ENCODE results near the gene PTEN. TPM values are rescaled to one million over a fixed set of nuclear protein-coding genes. Genes with fewer than 3 reads are reported as not detected.
"Not testable (repeated sequence)": the region's sequence is repeated elsewhere in the genome, so short reads cannot be mapped to it uniquely, and the experiment has no call there.

The PTEN gene
- total and polyA plus RNA-seq, 7 donors, result 27.0 to 180 (median 80.0) TPM

- Histone ChIP-seq H3K27ac (no peak overlapping the region), H3K4me3 (no peak overlapping the region), H3K36me3 (peaks cover 0 to 7% (median 0%) of the 10 kb centered on the region in 4 donors), H3K27me3 (no peaks in the 10 kb centered on the region), H3K4me1 (peaks cover 0 to 58% (median 39%) of the 10 kb centered on the region in 4 donors), H3K9me3 (no peaks in the 10 kb centered on the region)
- intact Hi-C loops (cut with DNase I), result no loop called here
- TF ChIP-seq POLR2AphosphoS5 (IDR thresholded peaks at IDR 0.05) (no peak), CTCF (IDR thresholded peaks at IDR 0.05) (no peak), EP300 (IDR thresholded peaks at IDR 0.05) (no peak), POLR2A (IDR thresholded peaks at IDR 0.05) (no peak)
- WGBS, 2 donors, result 80 to 90% methylated on average over 9 of the region's 9 CpGs
- DNase-seq, result no peak
These were observed 15.4 kb downstream of the PTEN start for GRCh38 chr10:87878664-87879459.

- Histone ChIP-seq H3K27me3 (no peaks in the 10 kb centered on the region), H3K9me3 (no peaks in the 10 kb centered on the region), H3K27ac (no peak overlapping the region), H3K36me3 (peaks cover 0 to 7% (median 0%) of the 10 kb centered on the region in 4 donors), H3K4me3 (no peak overlapping the region), H3K4me1 (peaks cover 0 to 44% (median 25%) of the 10 kb centered on the region in 4 donors)
- no peak for DNase-seq
- TF ChIP-seq CTCF (IDR thresholded peaks at IDR 0.05), result no peak
- TF ChIP-seq POLR2A (IDR thresholded peaks at IDR 0.05), result no peak
- no peak for TF ChIP-seq EP300 (IDR thresholded peaks at IDR 0.05)
- no peak for TF ChIP-seq POLR2AphosphoS5 (IDR thresholded peaks at IDR 0.05)
- intact Hi-C loops (cut with DNase I), result no loop called here
These were observed 16.9 kb downstream of the PTEN start for GRCh38 chr10:87880336-87880735.

GRCh38 chr10:87881373-87882059 is 18.1 kb downstream of the PTEN start:
- intact Hi-C loops (cut with DNase I); H3K27me3 ChIP-seq; H3K4me3 ChIP-seq; H3K27ac ChIP-seq; H3K9me3 ChIP-seq; DNase-seq: not testable (repeated sequence)
- Histone ChIP-seq H3K4me1 (peaks cover 0 to 32% (median 20%) of the 10 kb centered on the region in 4 donors), H3K36me3 (peaks cover 0 to 10% (median 0%) of the 10 kb centered on the region in 4 donors)
- WGBS, 2 donors, result 95 to 96% methylated on average over 5 of the region's 5 CpGs

DNA sequence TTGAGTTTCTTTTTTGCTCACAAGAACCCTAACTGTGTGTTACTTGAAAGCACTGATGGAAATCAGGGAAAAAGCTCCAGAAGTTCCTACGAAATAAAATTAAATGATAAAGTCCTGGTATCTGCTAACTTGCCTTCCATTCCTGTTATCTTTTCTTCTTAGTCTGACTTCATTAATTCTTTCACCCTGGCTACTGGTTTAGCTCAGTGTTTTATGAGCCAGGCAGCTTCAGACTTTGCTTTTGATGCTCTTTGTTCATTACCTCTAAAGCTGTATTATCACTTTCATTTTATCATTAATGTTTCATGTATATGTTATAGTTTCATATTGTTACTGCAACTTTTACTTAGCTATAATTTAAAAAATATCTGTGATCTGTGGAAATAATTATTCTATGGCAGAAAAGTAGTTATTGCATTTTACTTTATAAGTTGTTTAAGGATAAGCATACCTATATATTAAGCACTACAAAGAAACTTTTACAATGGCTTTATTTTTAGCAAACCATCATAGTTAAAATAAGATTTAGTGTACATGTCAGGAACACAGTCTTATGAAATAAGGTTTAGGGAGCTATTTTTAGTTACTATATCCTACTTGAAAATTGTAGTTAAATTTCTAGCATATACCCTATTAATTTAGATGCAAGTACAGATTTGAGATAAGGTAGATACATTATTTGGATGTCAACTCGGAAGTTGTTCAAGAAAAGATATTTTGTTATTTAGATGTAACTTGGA is 19.3 kb downstream of the PTEN start:
- WGBS, 2 donors, result 83 to 86% methylated on average over 2 of the region's 2 CpGs
- Histone ChIP-seq H3K9me3 (no peaks in the 10 kb centered on the region), H3K27ac (no peak overlapping the region), H3K36me3 (peaks cover 0 to 22% (median 0%) of the 10 kb centered on the region in 4 donors), H3K27me3 (no peaks in the 10 kb centered on the region), H3K4me1 (peaks cover 0 to 25% (median 20%) of the 10 kb centered on the region in 4 donors), H3K4me3 (no peak overlapping the region)
- TF ChIP-seq CTCF (IDR thresholded peaks at IDR 0.05), result no peak
- TF ChIP-seq POLR2A (IDR thresholded peaks at IDR 0.05), result no peak
- TF ChIP-seq POLR2AphosphoS5 (IDR thresholded peaks at IDR 0.05), result no peak
- TF ChIP-seq EP300 (IDR thresholded peaks at IDR 0.05), result no peak
- intact Hi-C loops (cut with DNase I), result no loop called here
- no peak for DNase-seq

- Histone ChIP-seq H3K4me1 (peaks cover 0 to 18% (median 14%) of the 10 kb centered on the region in 4 donors), H3K36me3 (peaks cover 0 to 15% (median 0%) of the 10 kb centered on the region in 4 donors), H3K27ac (no peak overlapping the region), H3K4me3 (no peak overlapping the region), H3K9me3 (no peaks in the 10 kb centered on the region), H3K27me3 (no peaks in the 10 kb centered on the region)
- no peak for TF ChIP-seq EP300 (IDR thresholded peaks at IDR 0.05)
- TF ChIP-seq POLR2A (IDR thresholded peaks at IDR 0.05), result no peak
- TF ChIP-seq CTCF (IDR thresholded peaks at IDR 0.05), result no peak
- no peak for TF ChIP-seq POLR2AphosphoS5 (IDR thresholded peaks at IDR 0.05)
- WGBS, 2 donors, result 96 to 100% methylated on average over 2 of the region's 2 CpGs
- no peak for DNase-seq
- intact Hi-C loops (cut with DNase I), result no loop called here
These were observed 23.2 kb downstream of the PTEN start for GRCh38 chr10:87886635-87887034.

Measured in sigmoid colon (tissue), 7 donors.